Lower leg skin (tissue), 3 donors: ENCODE measurements around the gene CDC6.

Source experiments
- POLR2A ChIP-seq, 2 donors: fragments of 450-650 bp; IDR thresholded peaks; one replicate each; pipeline ENCODE4 v1.6.1; 2016 to 2017; ENCODE audit warnings: antibody characterized with exemption in 2 of 2, mild to moderate bottlenecking in 1 of 2, moderate library complexity in 1 of 2
- TF ChIP-seq, protein P1 (sequence below), 3 donors: fragments of 450-650 bp; IDR thresholded peaks; one replicate each; pipeline ENCODE4 v1.5.1; 2016; ENCODE audit warnings: antibody characterized with exemption in 3 of 3, mild to moderate bottlenecking in 3 of 3, moderate library complexity in 2 of 3

DNA sequence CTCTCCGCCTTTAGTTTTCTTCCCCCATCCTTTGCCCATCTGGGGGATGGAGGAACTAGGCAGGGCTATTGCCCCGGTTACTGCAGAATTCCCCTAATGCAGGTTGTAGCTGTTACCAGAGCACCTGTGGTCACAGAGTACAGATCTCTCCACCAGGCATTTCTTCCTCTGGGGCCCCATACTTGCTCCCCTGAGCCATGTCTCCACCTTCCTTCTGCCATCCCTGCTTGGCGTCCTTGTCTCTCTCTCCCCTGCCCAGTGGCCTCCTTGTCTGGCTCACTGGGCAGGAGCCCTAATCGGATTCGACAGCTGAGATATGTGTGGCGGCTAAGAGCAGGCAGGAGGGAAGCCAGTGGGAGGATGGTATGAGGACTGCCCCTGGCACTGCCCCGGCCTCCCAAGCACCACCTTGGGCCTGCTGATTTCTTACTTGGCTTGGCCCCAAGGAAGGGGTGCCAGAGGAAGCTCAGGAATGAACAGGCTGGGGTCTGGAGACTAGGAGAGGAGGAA is 23.3 kb downstream of the CDC6 start:
- TF ChIP-seq, protein P1, sequence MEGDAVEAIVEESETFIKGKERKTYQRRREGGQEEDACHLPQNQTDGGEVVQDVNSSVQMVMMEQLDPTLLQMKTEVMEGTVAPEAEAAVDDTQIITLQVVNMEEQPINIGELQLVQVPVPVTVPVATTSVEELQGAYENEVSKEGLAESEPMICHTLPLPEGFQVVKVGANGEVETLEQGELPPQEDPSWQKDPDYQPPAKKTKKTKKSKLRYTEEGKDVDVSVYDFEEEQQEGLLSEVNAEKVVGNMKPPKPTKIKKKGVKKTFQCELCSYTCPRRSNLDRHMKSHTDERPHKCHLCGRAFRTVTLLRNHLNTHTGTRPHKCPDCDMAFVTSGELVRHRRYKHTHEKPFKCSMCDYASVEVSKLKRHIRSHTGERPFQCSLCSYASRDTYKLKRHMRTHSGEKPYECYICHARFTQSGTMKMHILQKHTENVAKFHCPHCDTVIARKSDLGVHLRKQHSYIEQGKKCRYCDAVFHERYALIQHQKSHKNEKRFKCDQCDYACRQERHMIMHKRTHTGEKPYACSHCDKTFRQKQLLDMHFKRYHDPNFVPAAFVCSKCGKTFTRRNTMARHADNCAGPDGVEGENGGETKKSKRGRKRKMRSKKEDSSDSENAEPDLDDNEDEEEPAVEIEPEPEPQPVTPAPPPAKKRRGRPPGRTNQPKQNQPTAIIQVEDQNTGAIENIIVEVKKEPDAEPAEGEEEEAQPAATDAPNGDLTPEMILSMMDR (IDR thresholded peaks at IDR 0.05) = no peak
- TF ChIP-seq POLR2A (IDR thresholded peaks at IDR 0.05) = no peak
